Measurements from ENCODE around the gene TMEM109.

TMEM109 gene

DNA sequence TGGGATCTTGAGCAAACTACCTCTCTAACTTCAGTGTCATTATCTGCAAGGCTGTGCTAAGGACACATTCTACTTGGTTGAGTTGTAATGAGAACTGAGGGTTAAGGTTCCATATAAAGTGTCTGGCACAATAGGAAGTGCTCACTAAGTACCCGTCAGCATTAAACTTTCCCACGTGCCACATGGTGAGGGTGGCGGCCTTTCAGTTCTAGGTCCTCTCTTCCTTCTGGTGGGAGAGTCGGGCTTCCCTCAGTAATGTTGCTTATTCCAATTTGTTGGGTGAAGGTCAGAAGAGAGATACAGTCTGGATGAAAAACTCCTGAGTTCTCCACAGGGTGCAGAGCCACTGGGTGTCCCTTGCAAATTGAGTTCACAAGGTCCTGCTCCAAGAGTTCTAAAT is 52.9 kb downstream of the TMEM109 start:
- no peaks in the 10 kb centered on the region for H3K4me1 ChIP-seq (ENCODE audit: control insufficient read depth in 1 of 2, insufficient read depth in 2 of 2, low read length in 2 of 2)
- H3K27ac ChIP-seq (ENCODE audit: low read length), result no peak overlapping the region
- H3K9me3 ChIP-seq (ENCODE audit: control insufficient read depth in 1 of 2, low read length in 2 of 2), result no peaks in the 10 kb centered on the region
- H3K4me3 ChIP-seq (ENCODE audit: low read depth in 1 of 2, low read length in 2 of 2), result no peak overlapping the region
- H3K36me3 ChIP-seq (ENCODE audit: control insufficient read depth in 1 of 2, insufficient read depth in 2 of 2, low read length in 2 of 2), result no peaks in the 10 kb centered on the region
- H3K27me3 ChIP-seq (ENCODE audit: low read depth, low read length), result no peaks in the 10 kb centered on the region

DNA sequence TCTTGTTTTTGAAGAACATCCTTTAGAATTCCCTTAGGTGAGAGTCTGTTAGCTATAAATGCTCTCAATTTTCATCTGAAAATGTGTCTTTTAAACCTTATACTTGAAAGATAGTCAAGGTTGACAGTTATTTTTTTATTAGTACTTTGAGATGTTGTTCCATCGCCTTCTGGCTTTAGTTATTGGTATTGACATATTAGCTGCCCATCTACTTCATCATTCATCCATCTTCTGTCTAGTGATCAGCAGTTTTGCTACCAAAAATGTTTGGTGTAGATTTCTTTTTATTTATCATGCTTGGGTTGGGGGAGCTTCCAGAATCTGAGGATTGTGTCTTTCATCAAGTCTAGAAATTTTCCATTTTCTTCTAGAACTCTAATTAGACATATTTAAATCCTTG is 54.3 kb downstream of the TMEM109 start:
- Histone ChIP-seq H3K9me3 (ENCODE audit: control insufficient read depth in 1 of 2, low read length in 2 of 2) (no peaks in the 10 kb centered on the region), H3K36me3 (ENCODE audit: control insufficient read depth in 1 of 2, insufficient read depth in 2 of 2, low read length in 2 of 2) (no peaks in the 10 kb centered on the region), H3K27ac (ENCODE audit: low read length) (no peak overlapping the region), H3K4me3 (ENCODE audit: low read depth in 1 of 2, low read length in 2 of 2) (no peak overlapping the region), H3K4me1 (ENCODE audit: control insufficient read depth in 1 of 2, insufficient read depth in 2 of 2, low read length in 2 of 2) (no peaks in the 10 kb centered on the region), H3K27me3 (ENCODE audit: low read depth, low read length) (no peaks in the 10 kb centered on the region)

DNA sequence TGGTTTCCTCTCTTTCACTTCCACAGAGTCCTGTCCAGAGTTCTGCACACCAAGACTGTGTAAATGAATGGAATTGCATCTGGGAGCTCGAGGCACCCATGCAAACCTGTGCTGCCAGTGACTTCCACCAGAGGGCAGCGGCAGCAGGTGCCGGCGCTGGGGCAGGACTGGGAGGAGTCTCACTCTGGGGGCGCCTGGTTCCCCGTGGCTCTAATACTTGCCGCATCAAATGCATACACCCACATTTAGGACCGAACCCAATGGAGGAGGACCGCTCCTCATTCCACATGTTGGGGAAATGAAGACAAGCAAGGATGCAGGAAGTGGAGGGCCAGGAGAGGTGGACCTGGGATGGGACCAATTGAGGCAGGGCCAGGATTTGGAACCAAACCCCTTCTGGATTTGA is 56.4 kb downstream of the TMEM109 start:
- no peaks in the 10 kb centered on the region for H3K36me3 ChIP-seq (ENCODE audit: control insufficient read depth in 1 of 2, insufficient read depth in 2 of 2, low read length in 2 of 2)
- no peaks in the 10 kb centered on the region for H3K9me3 ChIP-seq (ENCODE audit: control insufficient read depth in 1 of 2, low read length in 2 of 2)
- H3K4me1 ChIP-seq (ENCODE audit: control insufficient read depth in 1 of 2, insufficient read depth in 2 of 2, low read length in 2 of 2), result no peaks in the 10 kb centered on the region
- no peak overlapping the region for H3K27ac ChIP-seq (ENCODE audit: low read length)
- no peaks in the 10 kb centered on the region for H3K27me3 ChIP-seq (ENCODE audit: low read depth, low read length)
- H3K4me3 ChIP-seq (ENCODE audit: low read depth in 1 of 2, low read length in 2 of 2), result no peak overlapping the region

DNA sequence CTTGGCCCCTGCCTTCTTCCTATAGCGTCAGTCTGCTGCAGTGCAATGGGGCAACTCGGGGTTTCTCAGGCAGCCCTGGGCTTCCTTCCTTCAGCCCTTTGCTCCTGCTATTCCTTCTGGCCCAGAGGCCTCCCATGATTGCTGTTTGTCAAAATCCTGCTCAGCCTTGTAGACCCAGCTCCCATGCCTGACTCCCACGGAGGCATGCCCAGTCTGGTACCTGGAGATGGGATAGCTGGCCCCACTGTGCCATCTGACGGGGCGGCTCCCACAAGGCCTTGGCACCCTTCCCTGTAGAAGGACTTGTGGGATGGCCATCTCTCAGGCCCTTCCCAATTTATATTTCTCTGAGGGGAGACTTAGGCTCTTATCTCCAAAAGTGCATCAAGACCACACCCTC is 56.9 kb downstream of the TMEM109 start:
- Histone ChIP-seq H3K27ac (ENCODE audit: low read length) (no peak overlapping the region), H3K4me3 (ENCODE audit: low read depth in 1 of 2, low read length in 2 of 2) (no peak overlapping the region), H3K27me3 (ENCODE audit: low read depth, low read length) (no peaks in the 10 kb centered on the region), H3K36me3 (ENCODE audit: control insufficient read depth in 1 of 2, insufficient read depth in 2 of 2, low read length in 2 of 2) (no peaks in the 10 kb centered on the region), H3K9me3 (ENCODE audit: control insufficient read depth in 1 of 2, low read length in 2 of 2) (no peaks in the 10 kb centered on the region), H3K4me1 (ENCODE audit: control insufficient read depth in 1 of 2, insufficient read depth in 2 of 2, low read length in 2 of 2) (no peaks in the 10 kb centered on the region)

DNA sequence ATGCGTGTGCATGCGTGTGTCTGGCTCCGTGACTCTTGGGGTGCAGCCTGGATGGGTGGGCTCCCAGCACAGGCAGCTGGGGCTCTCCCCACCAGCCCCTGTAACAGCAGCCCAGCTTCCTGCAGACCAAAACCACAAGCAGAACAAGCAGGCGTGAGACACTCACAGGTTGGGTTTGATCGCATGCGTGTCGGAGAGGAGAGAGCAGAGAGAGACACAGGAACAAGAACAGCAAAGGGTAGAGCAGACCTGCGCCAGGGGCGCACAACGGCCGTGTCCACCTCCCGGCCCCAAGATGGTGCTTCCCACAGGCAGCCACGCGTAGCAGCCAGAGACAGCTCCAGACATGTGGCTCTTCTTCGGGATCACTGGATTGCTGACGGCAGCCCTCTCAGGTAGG is 57.6 kb downstream of the TMEM109 start, which contains the start of gene CD6:
Gene CD6 (plus strand): TSS at position 161 of the 400 bp plus-strand sequence. CDS start 186 bp downstream, at position 347.
- H3K36me3 ChIP-seq (ENCODE audit: control insufficient read depth in 1 of 2, insufficient read depth in 2 of 2, low read length in 2 of 2), result no peaks in the 10 kb centered on the region
- H3K27me3 ChIP-seq (ENCODE audit: low read depth, low read length), result no peaks in the 10 kb centered on the region
- H3K4me1 ChIP-seq (ENCODE audit: control insufficient read depth in 1 of 2, insufficient read depth in 2 of 2, low read length in 2 of 2), result no peaks in the 10 kb centered on the region
- H3K27ac ChIP-seq (ENCODE audit: low read length), result peak within 1 kb of the TSS; percentile 36
- H3K4me3 ChIP-seq (ENCODE audit: low read depth in 1 of 2, low read length in 2 of 2), result no peak within 1 kb of the TSS
- no peaks in the 10 kb centered on the region for H3K9me3 ChIP-seq (ENCODE audit: control insufficient read depth in 1 of 2, low read length in 2 of 2)

DNA sequence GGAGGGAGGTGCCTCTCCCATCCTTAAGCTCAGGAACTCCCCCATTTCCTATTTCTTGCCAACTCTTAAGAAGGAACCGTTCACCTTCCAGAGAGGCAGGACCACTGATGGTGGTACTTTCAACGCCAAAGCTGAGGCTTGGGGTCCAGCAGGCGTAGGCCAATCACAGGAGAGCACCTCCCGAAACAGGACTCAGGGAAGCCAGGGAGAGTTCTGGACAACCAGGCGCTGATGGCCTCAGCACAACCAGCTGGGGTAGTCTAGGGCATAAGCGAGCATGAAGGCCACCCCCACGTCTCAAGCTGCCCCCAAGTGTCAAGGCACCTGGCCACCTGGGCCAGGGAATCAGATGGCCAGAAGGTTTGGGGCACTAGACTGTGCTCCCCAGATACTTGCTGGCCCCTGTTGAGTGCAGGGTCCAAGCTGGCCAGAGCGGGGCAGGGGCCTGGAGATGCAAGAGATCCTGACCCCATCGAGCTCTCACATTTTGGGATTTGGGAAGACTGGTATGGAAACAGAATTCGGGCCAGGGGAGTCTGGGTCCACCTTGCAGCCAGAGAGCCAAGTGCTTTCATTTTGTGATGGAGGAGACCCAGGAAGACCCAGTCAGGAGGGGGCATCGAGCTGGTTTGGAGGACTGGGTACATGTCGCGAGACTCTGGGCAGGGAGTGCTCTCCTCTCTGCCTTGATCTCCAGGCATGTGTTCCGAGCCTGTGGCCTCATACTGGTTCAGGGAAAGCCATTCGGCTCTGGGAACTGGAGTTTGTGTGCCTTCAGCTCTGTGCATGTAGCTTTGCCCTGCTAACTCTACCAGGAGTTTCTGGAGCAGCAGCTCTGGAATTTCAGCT is 58.4 kb downstream of the TMEM109 start:
- H3K4me3 ChIP-seq (ENCODE audit: low read depth in 1 of 2, low read length in 2 of 2), result no peak overlapping the region
- H3K27me3 ChIP-seq (ENCODE audit: low read depth, low read length), result no peaks in the 10 kb centered on the region
- no peaks in the 10 kb centered on the region for H3K9me3 ChIP-seq (ENCODE audit: control insufficient read depth in 1 of 2, low read length in 2 of 2)
- no peaks in the 10 kb centered on the region for H3K36me3 ChIP-seq (ENCODE audit: control insufficient read depth in 1 of 2, insufficient read depth in 2 of 2, low read length in 2 of 2)
- peak overlapping the region; percentile 36 for H3K27ac ChIP-seq (ENCODE audit: low read length)
- H3K4me1 ChIP-seq (ENCODE audit: control insufficient read depth in 1 of 2, insufficient read depth in 2 of 2, low read length in 2 of 2), result no peaks in the 10 kb centered on the region
